Neuronal stem cell (in vitro differentiated cells): ENCODE data around the gene ZMIZ1.

Experiments used
- DNase-seq: peaks from one replicate; pipeline ENCODE4 v3.0.0-alpha.2; 2013; ENCODE audit warnings: low spot score
- H2AFZ ChIP-seq: one replicate; pipeline ENCODE4 v1.6.1; 2013; ENCODE audit warnings: mild to moderate bottlenecking, low read length, inconsistent platforms
- H2AK5ac ChIP-seq: 2 replicates; pipeline ENCODE4 v1.6.1; 2013; ENCODE audit warnings: low read depth, mild to moderate bottlenecking, inconsistent platforms, low read length, moderate library complexity, mixed read lengths
- H2BK120ac ChIP-seq: 2 replicates; pipeline ENCODE4 v1.6.1; 2013; ENCODE audit warnings: low read depth, mild to moderate bottlenecking, inconsistent platforms, low read length, moderate library complexity, mixed read lengths
- H2BK12ac ChIP-seq: one replicate; pipeline ENCODE4 v1.6.1; 2013; ENCODE audit warnings: low read length, inconsistent platforms
- H2BK15ac ChIP-seq: 2 replicates; pipeline ENCODE4 v1.6.1; 2013; ENCODE audit warnings: mild to moderate bottlenecking, low read length, inconsistent platforms, mixed read lengths
- H2BK5ac ChIP-seq: one replicate; pipeline ENCODE4 v1.6.1; 2013; ENCODE audit warnings: inconsistent platforms, mild to moderate bottlenecking, low read length, moderate library complexity
- H3K14ac ChIP-seq: one replicate; pipeline ENCODE4 v1.6.1; 2013; ENCODE audit warnings: low read length, inconsistent platforms
- H3K18ac ChIP-seq: 2 replicates; pipeline ENCODE4 v1.6.1; 2013; ENCODE audit warnings: low read length, inconsistent platforms
- H3K23ac ChIP-seq: 2 replicates; pipeline ENCODE4 v1.6.1; 2013; ENCODE audit warnings: low read depth, mild to moderate bottlenecking, mixed read lengths, low read length, inconsistent platforms; ENCODE audit not compliant: poor library complexity
- H3K27ac ChIP-seq: replicated peaks from 3 replicates; pipeline ENCODE4 v1.5.1; 2013; ENCODE audit warnings: low read length, inconsistent platforms
- H3K27me3 ChIP-seq, 3 experiments: 2 replicates each; pipeline ENCODE4 v1.6.1; 2013; ENCODE audit warnings: low read length in 3 of 3, mild to moderate bottlenecking in 2 of 3, inconsistent platforms in 1 of 3, low read depth in 1 of 3, mixed read lengths in 1 of 3, moderate library complexity in 1 of 3; ENCODE audit not compliant: control insufficient read depth in 3 of 3, insufficient read depth in 3 of 3
- H3K36me3 ChIP-seq, 2 donors: replicated peaks in 1 of 2; 2 replicates each; pipeline ENCODE4 v1.6.1; 2013; ENCODE audit warnings: low read length in 2 of 2; ENCODE audit not compliant: control insufficient read depth in 2 of 2, insufficient read depth in 2 of 2
- H3K4ac ChIP-seq: 2 replicates; pipeline ENCODE4 v1.6.1; 2013; ENCODE audit warnings: inconsistent platforms, mild to moderate bottlenecking, low read length, moderate library complexity
- H3K4me1 ChIP-seq, 2 donors: 1 replicate in 1 of 2; 2 replicates in 1 of 2; pipeline ENCODE4 v1.6.1; 2013; ENCODE audit warnings: low read length in 2 of 2, low read depth in 1 of 2; ENCODE audit not compliant: control insufficient read depth in 2 of 2, insufficient read depth in 1 of 2
- H3K4me2 ChIP-seq: one replicate; pipeline ENCODE4 v1.6.1; 2013; ENCODE audit warnings: mild to moderate bottlenecking, low read length, inconsistent platforms; ENCODE audit not compliant: insufficient read depth, poor library complexity, severe bottlenecking
- H3K4me3 ChIP-seq, 2 donors: 2 replicates each; pipeline ENCODE4 v1.5.1; 2013; ENCODE audit warnings: low read length in 2 of 2, mild to moderate bottlenecking in 2 of 2, inconsistent platforms in 1 of 2, moderate library complexity in 1 of 2
- H3K79me1 ChIP-seq: one replicate; pipeline ENCODE4 v1.6.1; 2013; ENCODE audit warnings: low read depth, mild to moderate bottlenecking, inconsistent platforms, low read length, moderate library complexity
- H3K9ac ChIP-seq: one replicate; pipeline ENCODE4 v1.6.1; 2013; ENCODE audit warnings: mild to moderate bottlenecking, low read depth, low read length, inconsistent platforms; ENCODE audit not compliant: poor library complexity
- H3K9me3 ChIP-seq, 2 donors: replicated peaks in 1 of 2; 2 replicates each; pipeline versions ENCODE3 to v1.6.1; 2013; ENCODE audit warnings: low read length in 2 of 2, mild to moderate bottlenecking in 2 of 2, inconsistent platforms in 1 of 2, low read depth in 1 of 2, mixed read lengths in 1 of 2, moderate library complexity in 1 of 2; ENCODE audit not compliant: control insufficient read depth in 2 of 2, insufficient read depth in 1 of 2
- H4K8ac ChIP-seq: one replicate; pipeline ENCODE4 v1.6.1; 2013; ENCODE audit warnings: low read depth, mild to moderate bottlenecking, inconsistent platforms, low read length, moderate library complexity
- H4K91ac ChIP-seq: one replicate; pipeline ENCODE4 v1.6.1; 2013; ENCODE audit warnings: low read length, low read depth, mild to moderate bottlenecking, inconsistent platforms; ENCODE audit not compliant: poor library complexity
- WGBS, 2 donors: extraction: QIAGEN DNeasy Blood & Tissue Kit; methylation state at CpG; one replicate each; pipeline ENCODE4 v1.1.7; 2013; ENCODE audit warnings: missing lambda C conversion rate in 2 of 2, mixed read lengths in 1 of 2; ENCODE audit not compliant: insufficient read length in 2 of 2, insufficient replicate concordance in 1 of 2; ENCODE audit errors: extremely low coverage in 2 of 2; 5-methylcytosine and 5-hydroxymethylcytosine counted together

Gene ZMIZ1

GRCh38 chr10:79207726-79208125 lies 139.0 kb downstream of the ZMIZ1 start:
- WGBS, 2 donors: no CpG with 5 or more reads among the region's 5 CpGs
- DNase-seq: no peak
- Histone ChIP-seq H3K27me3 (no peaks in the 10 kb centered on the region), H2AK5ac (no peak overlapping the region), H3K27ac (no peak overlapping the region), H2AFZ (no peak overlapping the region), H2BK120ac (no peak overlapping the region), H4K8ac (no peak overlapping the region), H3K18ac (peak overlapping the region; percentile 57), H2BK15ac (no peak overlapping the region), H2BK12ac (no peak overlapping the region), H3K9ac (peak overlapping the region; percentile 33), H3K79me1 (peaks cover 4% of the 10 kb centered on the region), H2BK5ac (no peak overlapping the region), H3K36me3 (peaks cover 44 to 95% of the 10 kb centered on the region in 2 donors), H3K4ac (no peak overlapping the region), H3K4me3 (no peak overlapping the region), H3K4me1 (no peaks in the 10 kb centered on the region), H3K23ac (no peak overlapping the region), H3K9me3 (no peaks in the 10 kb centered on the region), H4K91ac (no peak overlapping the region), H3K14ac (no peak overlapping the region), H3K4me2 (no peak overlapping the region)

DNA sequence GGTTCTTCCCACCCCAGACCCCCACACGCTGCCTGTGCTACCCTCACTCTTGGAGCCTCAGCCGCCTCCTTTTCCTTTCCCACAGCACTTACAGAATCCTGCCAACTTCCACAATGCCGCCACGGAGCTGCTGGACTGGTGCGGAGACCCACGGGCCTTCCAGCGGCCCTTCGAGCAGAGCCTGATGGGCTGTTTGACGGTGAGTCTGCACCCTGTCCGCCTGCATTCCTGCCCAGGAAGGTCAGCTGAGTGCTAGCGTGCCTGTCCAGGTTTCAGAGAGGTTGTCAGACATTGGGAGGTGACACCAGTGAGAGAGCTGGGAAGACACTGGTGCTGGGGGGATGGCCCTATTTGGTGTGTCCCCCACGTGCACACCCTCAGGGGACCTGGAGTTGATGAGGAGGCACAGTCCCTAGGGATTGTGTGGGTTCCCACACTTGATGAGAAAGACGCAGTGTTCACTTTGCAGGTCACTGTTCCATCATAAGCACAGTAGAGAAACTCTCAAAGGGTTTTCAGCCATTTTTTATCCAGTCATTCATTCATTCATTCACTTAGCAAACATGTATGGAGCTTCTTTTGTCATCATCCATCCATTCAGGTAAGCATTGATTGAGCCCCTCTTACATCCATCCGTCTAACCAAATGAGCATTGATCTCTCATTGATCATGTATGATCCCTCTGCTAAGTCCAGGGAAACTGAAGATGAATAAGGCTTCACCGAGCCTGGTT lies 139.7 kb downstream of the ZMIZ1 start:
- Histone ChIP-seq H4K91ac (no peak overlapping the region), H3K27me3 (no peaks in the 10 kb centered on the region), H3K18ac (peak overlapping the region; percentile 61), H3K9ac (peak overlapping the region; percentile 30), H3K79me1 (peaks cover 8% of the 10 kb centered on the region), H2BK15ac (no peak overlapping the region), H2AFZ (no peak overlapping the region), H3K4me3 (no peak overlapping the region), H2BK12ac (no peak overlapping the region), H3K4me1 (no peaks in the 10 kb centered on the region), H3K4me2 (no peak overlapping the region), H3K36me3 (peaks cover 47 to 95% of the 10 kb centered on the region in 2 donors), H4K8ac (peak overlapping the region; percentile 31), H3K27ac (no peak overlapping the region), H3K14ac (no peak overlapping the region), H3K23ac (peak overlapping the region; percentile 38), H2AK5ac (no peak overlapping the region), H3K4ac (no peak overlapping the region), H3K9me3 (no peaks in the 10 kb centered on the region), H2BK5ac (no peak overlapping the region), H2BK120ac (no peak overlapping the region)
- DNase-seq: no peak
- WGBS, 2 donors: no CpG with 5 or more reads among the region's 15 CpGs

GRCh38 chr10:79209340-79209739 lies 140.6 kb downstream of the ZMIZ1 start:
- Histone ChIP-seq H3K79me1 (peaks cover 8% of the 10 kb centered on the region), H2AK5ac (no peak overlapping the region), H2BK5ac (no peak overlapping the region), H3K4ac (no peak overlapping the region), H3K14ac (no peak overlapping the region), H4K91ac (no peak overlapping the region), H2BK15ac (no peak overlapping the region), H3K4me3 (no peak overlapping the region), H4K8ac (no peak overlapping the region), H3K4me1 (no peaks in the 10 kb centered on the region), H2BK120ac (no peak overlapping the region), H3K23ac (peak overlapping the region; percentile 14), H3K9ac (no peak overlapping the region), H3K4me2 (no peak overlapping the region), H3K18ac (no peak overlapping the region), H3K27me3 (no peaks in the 10 kb centered on the region), H2BK12ac (no peak overlapping the region), H3K9me3 (no peaks in the 10 kb centered on the region), H3K36me3 (peaks cover 46 to 95% of the 10 kb centered on the region in 2 donors), H2AFZ (no peak overlapping the region), H3K27ac (no peak overlapping the region)
- no peak for DNase-seq
- WGBS, 2 donors: no CpG with 5 or more reads among the region's 10 CpGs

DNA sequence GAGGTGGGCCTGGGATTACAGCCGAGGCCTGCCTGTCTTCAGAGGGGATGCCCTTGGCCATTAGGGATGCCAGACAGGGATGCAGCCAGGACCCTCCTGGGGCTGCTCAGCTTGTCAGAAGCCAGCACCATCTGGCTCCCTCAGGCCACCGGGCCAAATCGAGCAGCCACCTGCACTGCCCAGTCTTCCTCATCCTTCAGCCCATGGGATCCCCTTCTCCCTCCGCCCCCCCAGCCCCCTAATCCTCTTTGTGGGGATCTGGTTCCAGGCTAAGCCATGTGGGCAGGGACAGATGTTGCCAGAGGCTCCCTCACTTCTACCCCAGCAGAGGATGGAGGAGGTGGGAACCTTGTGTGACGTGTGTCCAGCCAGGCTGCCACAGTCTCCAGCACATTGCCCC lies 141.1 kb downstream of the ZMIZ1 start:
- Histone ChIP-seq H3K4me3 (no peak overlapping the region), H3K79me1 (peaks cover 8% of the 10 kb centered on the region), H3K18ac (no peak overlapping the region), H4K91ac (no peak overlapping the region), H3K14ac (no peak overlapping the region), H3K4me2 (no peak overlapping the region), H3K27me3 (no peaks in the 10 kb centered on the region), H3K23ac (no peak overlapping the region), H2AFZ (no peak overlapping the region), H3K9ac (no peak overlapping the region), H2BK5ac (no peak overlapping the region), H2BK12ac (no peak overlapping the region), H3K36me3 (peaks cover 44 to 95% of the 10 kb centered on the region in 2 donors), H2AK5ac (no peak overlapping the region), H3K4me1 (no peaks in the 10 kb centered on the region), H4K8ac (no peak overlapping the region), H2BK15ac (no peak overlapping the region), H2BK120ac (no peak overlapping the region), H3K9me3 (no peaks in the 10 kb centered on the region), H3K27ac (no peak overlapping the region), H3K4ac (no peak overlapping the region)
- no peak for DNase-seq
- no CpG with 5 or more reads among the region's 5 CpGs for WGBS, 2 donors
